ENCODE results near the gene FBXW8.
"Not testable (repeated sequence)": the region's sequence is repeated elsewhere in the genome, so short reads cannot be mapped to it uniquely, and the experiment has no call there.

Gene FBXW8

GRCh38 chr12:117053597-117054201 is 142.9 kb downstream of the FBXW8 start:
- no peak for DNase-seq (ENCODE audit: low read depth)

- DNase-seq (ENCODE audit: low read depth): no peak
These were observed 143.5 kb downstream of the FBXW8 start for GRCh38 chr12:117054279-117054678.

- not testable (repeated sequence) for DNase-seq (ENCODE audit: low read depth)
These were observed 146.9 kb downstream of the FBXW8 start for GRCh38 chr12:117057626-117058025.

GRCh38 chr12:117058442-117059072 is 147.8 kb downstream of the FBXW8 start:
- DNase-seq (ENCODE audit: low read depth): no peak

GRCh38 chr12:117059156-117059555 is 148.4 kb downstream of the FBXW8 start:
- DNase-seq (ENCODE audit: low read depth): no peak

GRCh38 chr12:117060246-117060928 is 149.6 kb downstream of the FBXW8 start:
- no peak for DNase-seq (ENCODE audit: low read depth)

GRCh38 chr12:117060929-117061305 is 150.2 kb downstream of the FBXW8 start:
- no peak for DNase-seq (ENCODE audit: low read depth)

GRCh38 chr12:117061555-117062079 is 150.9 kb downstream of the FBXW8 start:
- no peak for DNase-seq (ENCODE audit: low read depth)

GRCh38 chr12:117063162-117063911 is 152.6 kb downstream of the FBXW8 start:
- DNase-seq (ENCODE audit: low read depth): peak; percentile 10

GRCh38 chr12:117064049-117064448 is 153.3 kb downstream of the FBXW8 start:
- no peak for DNase-seq (ENCODE audit: low read depth)

- no peak for DNase-seq (ENCODE audit: low read depth)
These were observed 153.8 kb downstream of the FBXW8 start for GRCh38 chr12:117064596-117064995.

- DNase-seq (ENCODE audit: low read depth): no peak
These were observed 156.3 kb downstream of the FBXW8 start for GRCh38 chr12:117067016-117067415.

- no peak for DNase-seq (ENCODE audit: low read depth)
These were observed 156.9 kb downstream of the FBXW8 start for GRCh38 chr12:117067638-117068037.

- no peak for DNase-seq (ENCODE audit: low read depth)
These were observed 157.7 kb downstream of the FBXW8 start for GRCh38 chr12:117068492-117068891.

- DNase-seq (ENCODE audit: low read depth): no peak
These were observed 158.5 kb downstream of the FBXW8 start for GRCh38 chr12:117069101-117069797.

- no peak for DNase-seq (ENCODE audit: low read depth)
These were observed 159.5 kb downstream of the FBXW8 start for GRCh38 chr12:117069926-117070900.

GRCh38 chr12:117071009-117071408 is 160.3 kb downstream of the FBXW8 start:
- DNase-seq (ENCODE audit: low read depth): no peak

- DNase-seq (ENCODE audit: low read depth): no peak
These were observed 161.4 kb downstream of the FBXW8 start for GRCh38 chr12:117072106-117072505.

GRCh38 chr12:117072736-117073490 is 162.2 kb downstream of the FBXW8 start:
- DNase-seq (ENCODE audit: low read depth): no peak

- no peak for DNase-seq (ENCODE audit: low read depth)
These were observed 162.9 kb downstream of the FBXW8 start for GRCh38 chr12:117073611-117074010.
